ENCODE results near the gene ITGB1BP1.

Gene ITGB1BP1

GRCh38 chr2:9423100-9423921 lies at the start of gene ITGB1BP1, which contains the start of gene CPSF3:
Gene ITGB1BP1 (minus strand): TSS chr2:9423528. CDS start chr2:9418697, 4,831 bp downstream.
Gene CPSF3 (plus strand): TSS chr2:9423654. CDS start chr2:9423774, 120 bp downstream.
- Histone ChIP-seq H3K27ac (ENCODE audit: low read length) (peak within 1 kb of the TSS; percentile 84), H3K36me3 (ENCODE audit: insufficient read depth, low read depth, low read length) (0 out of 2 replicates have a peak, but pooled peaks cover 4% of the 10 kb centered on the region)

GRCh38 chr2:9472511-9472910 lies 49.2 kb upstream of the ITGB1BP1 start:
- peaks cover 42% of the 10 kb centered on the region for H3K36me3 ChIP-seq (ENCODE audit: insufficient read depth, low read depth, low read length)
- H3K4me1 ChIP-seq (ENCODE audit: insufficient read depth, low read length) = no peaks in the 10 kb centered on the region
- H3K4me3 ChIP-seq (ENCODE audit: low read length) = no peak overlapping the region
- H3K27ac ChIP-seq (ENCODE audit: low read length) = no peak overlapping the region
- no peaks in the 10 kb centered on the region; the same call in 1 of the 2 replicates for H3K9me3 ChIP-seq (ENCODE audit: insufficient read depth, low read depth, low read length)
- H3K27me3 ChIP-seq (ENCODE audit: insufficient read depth, low read length) = peaks cover 11% of the 10 kb centered on the region; the same call in 1 of the 2 replicates
- no peak overlapping the region for H3K9ac ChIP-seq (ENCODE audit: low read depth, low read length)

More at GRCh38 chr2:9423100-9423921, at the start of gene ITGB1BP1, which contains the start of gene CPSF3:
- Histone ChIP-seq H3K4me1 (ENCODE audit: insufficient read depth, low read length) (peaks cover 12% of the 10 kb centered on the region), H3K27me3 (ENCODE audit: insufficient read depth, low read length) (peaks cover 11% of the 10 kb centered on the region), H3K9me3 (ENCODE audit: insufficient read depth, low read depth, low read length) (no peaks in the 10 kb centered on the region), H3K4me3 (ENCODE audit: low read length) (peak within 1 kb of the TSS; percentile 82), H3K9ac (ENCODE audit: low read depth, low read length) (peak within 1 kb of the TSS; percentile 98)

GRCh38 chr2:9471206-9471605 lies 47.9 kb upstream of the ITGB1BP1 start:
- no peaks in the 10 kb centered on the region for H3K9me3 ChIP-seq (ENCODE audit: insufficient read depth, low read depth, low read length)
- H3K36me3 ChIP-seq (ENCODE audit: insufficient read depth, low read depth, low read length) = peaks cover 52% of the 10 kb centered on the region
- peaks cover 11% of the 10 kb centered on the region; the same call in 1 of the 2 replicates for H3K27me3 ChIP-seq (ENCODE audit: insufficient read depth, low read length)
- no peaks in the 10 kb centered on the region for H3K4me1 ChIP-seq (ENCODE audit: insufficient read depth, low read length)
- no peak overlapping the region for H3K27ac ChIP-seq (ENCODE audit: low read length)
- H3K9ac ChIP-seq (ENCODE audit: low read depth, low read length) = no peak overlapping the region
- H3K4me3 ChIP-seq (ENCODE audit: low read length) = no peak overlapping the region

- Histone ChIP-seq H3K9me3 (ENCODE audit: insufficient read depth, low read depth, low read length) (no peaks in the 10 kb centered on the region), H3K4me1 (ENCODE audit: insufficient read depth, low read length) (no peaks in the 10 kb centered on the region), H3K27me3 (ENCODE audit: insufficient read depth, low read length) (no peaks in the 10 kb centered on the region), H3K36me3 (ENCODE audit: insufficient read depth, low read depth, low read length) (peaks cover 71% of the 10 kb centered on the region), H3K27ac (ENCODE audit: low read length) (no peak overlapping the region), H3K9ac (ENCODE audit: low read depth, low read length) (no peak overlapping the region), H3K4me3 (ENCODE audit: low read length) (no peak overlapping the region)
These were observed 44.4 kb upstream of the ITGB1BP1 start for GRCh38 chr2:9467687-9468086.

- peaks cover 70% of the 10 kb centered on the region for H3K36me3 ChIP-seq (ENCODE audit: insufficient read depth, low read depth, low read length)
- no peaks in the 10 kb centered on the region for H3K9me3 ChIP-seq (ENCODE audit: insufficient read depth, low read depth, low read length)
- H3K9ac ChIP-seq (ENCODE audit: low read depth, low read length) = no peak overlapping the region
- no peak overlapping the region for H3K4me3 ChIP-seq (ENCODE audit: low read length)
- H3K27ac ChIP-seq (ENCODE audit: low read length) = no peak overlapping the region
- H3K27me3 ChIP-seq (ENCODE audit: insufficient read depth, low read length) = no peaks in the 10 kb centered on the region
- no peaks in the 10 kb centered on the region for H3K4me1 ChIP-seq (ENCODE audit: insufficient read depth, low read length)
These were observed 42.9 kb upstream of the ITGB1BP1 start for GRCh38 chr2:9466147-9466683.

- Histone ChIP-seq H3K9ac (ENCODE audit: low read depth, low read length) (no peak overlapping the region), H3K9me3 (ENCODE audit: insufficient read depth, low read depth, low read length) (no peaks in the 10 kb centered on the region), H3K27me3 (ENCODE audit: insufficient read depth, low read length) (no peaks in the 10 kb centered on the region), H3K4me3 (ENCODE audit: low read length) (no peak overlapping the region), H3K4me1 (ENCODE audit: insufficient read depth, low read length) (no peaks in the 10 kb centered on the region), H3K27ac (ENCODE audit: low read length) (no peak overlapping the region), H3K36me3 (ENCODE audit: insufficient read depth, low read depth, low read length) (peaks cover 71% of the 10 kb centered on the region)
These were observed 41.8 kb upstream of the ITGB1BP1 start for GRCh38 chr2:9465170-9465569.

- no peaks in the 10 kb centered on the region for H3K27me3 ChIP-seq (ENCODE audit: insufficient read depth, low read length)
- H3K36me3 ChIP-seq (ENCODE audit: insufficient read depth, low read depth, low read length) = peaks cover 73% of the 10 kb centered on the region
- no peak overlapping the region for H3K27ac ChIP-seq (ENCODE audit: low read length)
- no peak overlapping the region for H3K4me3 ChIP-seq (ENCODE audit: low read length)
- no peak overlapping the region for H3K9ac ChIP-seq (ENCODE audit: low read depth, low read length)
- no peaks in the 10 kb centered on the region for H3K9me3 ChIP-seq (ENCODE audit: insufficient read depth, low read depth, low read length)
- H3K4me1 ChIP-seq (ENCODE audit: insufficient read depth, low read length) = no peaks in the 10 kb centered on the region
These were observed 40.3 kb upstream of the ITGB1BP1 start for GRCh38 chr2:9463698-9464034.

- H3K36me3 ChIP-seq (ENCODE audit: insufficient read depth, low read depth, low read length) = peaks cover 79% of the 10 kb centered on the region
- H3K27ac ChIP-seq (ENCODE audit: low read length) = no peak overlapping the region
- no peak overlapping the region for H3K9ac ChIP-seq (ENCODE audit: low read depth, low read length)
- no peak overlapping the region for H3K4me3 ChIP-seq (ENCODE audit: low read length)
- no peaks in the 10 kb centered on the region for H3K9me3 ChIP-seq (ENCODE audit: insufficient read depth, low read depth, low read length)
- no peaks in the 10 kb centered on the region for H3K27me3 ChIP-seq (ENCODE audit: insufficient read depth, low read length)
- H3K4me1 ChIP-seq (ENCODE audit: insufficient read depth, low read length) = no peaks in the 10 kb centered on the region
These were observed 39.8 kb upstream of the ITGB1BP1 start for GRCh38 chr2:9462886-9463697.

GRCh38 chr2:9462313-9462712 lies 39.0 kb upstream of the ITGB1BP1 start:
- no peak overlapping the region for H3K9ac ChIP-seq (ENCODE audit: low read depth, low read length)
- H3K36me3 ChIP-seq (ENCODE audit: insufficient read depth, low read depth, low read length) = peaks cover 81% of the 10 kb centered on the region
- H3K27me3 ChIP-seq (ENCODE audit: insufficient read depth, low read length) = no peaks in the 10 kb centered on the region
- H3K4me1 ChIP-seq (ENCODE audit: insufficient read depth, low read length) = no peaks in the 10 kb centered on the region
- no peak overlapping the region for H3K27ac ChIP-seq (ENCODE audit: low read length)
- H3K9me3 ChIP-seq (ENCODE audit: insufficient read depth, low read depth, low read length) = no peaks in the 10 kb centered on the region
- H3K4me3 ChIP-seq (ENCODE audit: low read length) = no peak overlapping the region

GRCh38 chr2:9461079-9461478 lies 37.8 kb upstream of the ITGB1BP1 start:
- H3K4me1 ChIP-seq (ENCODE audit: insufficient read depth, low read length) = no peaks in the 10 kb centered on the region
- no peaks in the 10 kb centered on the region for H3K9me3 ChIP-seq (ENCODE audit: insufficient read depth, low read depth, low read length)
- no peaks in the 10 kb centered on the region for H3K27me3 ChIP-seq (ENCODE audit: insufficient read depth, low read length)
- peaks cover 83% of the 10 kb centered on the region for H3K36me3 ChIP-seq (ENCODE audit: insufficient read depth, low read depth, low read length)
- no peak overlapping the region for H3K4me3 ChIP-seq (ENCODE audit: low read length)
- no peak overlapping the region for H3K27ac ChIP-seq (ENCODE audit: low read length)
- H3K9ac ChIP-seq (ENCODE audit: low read depth, low read length) = no peak overlapping the region

- no peak overlapping the region for H3K27ac ChIP-seq (ENCODE audit: low read length)
- H3K27me3 ChIP-seq (ENCODE audit: insufficient read depth, low read length) = no peaks in the 10 kb centered on the region
- no peaks in the 10 kb centered on the region for H3K4me1 ChIP-seq (ENCODE audit: insufficient read depth, low read length)
- H3K9me3 ChIP-seq (ENCODE audit: insufficient read depth, low read depth, low read length) = no peaks in the 10 kb centered on the region
- H3K4me3 ChIP-seq (ENCODE audit: low read length) = no peak overlapping the region
- H3K36me3 ChIP-seq (ENCODE audit: insufficient read depth, low read depth, low read length) = peaks cover 83% of the 10 kb centered on the region
- no peak overlapping the region for H3K9ac ChIP-seq (ENCODE audit: low read depth, low read length)
These were observed 37.2 kb upstream of the ITGB1BP1 start for GRCh38 chr2:9460441-9461017.

Measured in iPS-20b (cell line).